PC-9 (cell line): Measurements from ENCODE around the gene CPNE7. TPM values are rescaled to one million over a fixed set of nuclear protein-coding genes. Genes with fewer than 3 reads are reported as not detected.

ENCODE experiments used
- BruUV-seq: library from RNA; stranded (reverse); fragments of 400-500 nt; replicated peaks from 2 replicates; lab custom pipeline; 2021; lab: Mats Ljungman, UMichigan
- CTCF ChIA-PET: fragments of 300-600 bp; sonication (Branson Sonifier 250); formaldehyde crosslinking; loops from one replicate; lab custom pipeline; 2022; ENCODE audit warnings: antibody characterized with exemption; lab: Charles Lee
- POLR2A ChIA-PET: fragments of 300-600 bp; sonication (Branson Sonifier 250); formaldehyde crosslinking; loops from one replicate; lab custom pipeline; 2022; ENCODE audit warnings: antibody characterized with exemption; ENCODE audit not compliant: unreplicated experiment; lab: Charles Lee
- DNase-seq, 2 experiments: peaks; one replicate each; pipeline versions ENCODE4 v3.0.0 to v3.0.0-alpha.2; 2015 to 2022; ENCODE audit warnings: mixed read lengths in 1 of 2
- H2AFZ ChIP-seq: fragments of 200-600 bp; sonication (generic); 2 replicates; pipeline ENCODE4 v1.8.1; 2017; ENCODE audit warnings: antibody characterized with exemption
- H3F3A ChIP-seq: fragments of 200-600 bp; sonication (generic); 2 replicates; pipeline ENCODE4 v1.8.1; 2017; ENCODE audit warnings: antibody characterized with exemption, mild to moderate bottlenecking, low read depth; ENCODE audit not compliant: insufficient read depth
- H3K27ac ChIP-seq: fragments of 200-600 bp; sonication (generic); 2 replicates; pipeline ENCODE4 v1.6.1; 2016; ENCODE audit warnings: mixed run types
- H3K27me3 ChIP-seq: fragments of 200-600 bp; sonication (generic); 2 replicates; pipeline ENCODE4 v1.6.1; 2016; ENCODE audit warnings: low read depth, mixed run types; ENCODE audit not compliant: insufficient read depth
- H3K36me3 ChIP-seq: fragments of 200-600 bp; sonication (generic); 2 replicates; pipeline ENCODE4 v1.6.1; 2016; ENCODE audit warnings: low read depth, mixed run types
- H3K4me1 ChIP-seq: fragments of 200-600 bp; sonication (generic); replicated peaks from 2 replicates; pipeline ENCODE4 v1.6.1; 2016; ENCODE audit warnings: mixed run types; ENCODE audit not compliant: insufficient read depth
- H3K4me2 ChIP-seq: fragments of 200-600 bp; sonication (generic); 2 replicates; pipeline ENCODE4 v1.6.1; 2017; ENCODE audit warnings: mixed run types
- H3K4me3 ChIP-seq: fragments of 200-600 bp; sonication (generic); 2 replicates; pipeline ENCODE4 v1.6.1; 2016; ENCODE audit warnings: mixed run types
- H3K79me2 ChIP-seq: fragments of 200-600 bp; sonication (generic); 2 replicates; pipeline ENCODE4 v1.6.1; 2017; ENCODE audit warnings: low read depth, mixed run types
- H3K9me2 ChIP-seq: fragments of 200-600 bp; sonication (generic); 2 replicates; pipeline ENCODE4 v1.8.1; 2017; ENCODE audit warnings: mild to moderate bottlenecking; ENCODE audit not compliant: insufficient read depth
- H3K9me3 ChIP-seq: fragments of 200-600 bp; sonication (generic); 2 replicates; pipeline ENCODE4 v1.8.1; 2016; ENCODE audit warnings: low read depth; ENCODE audit not compliant: insufficient read depth
- H4K20me1 ChIP-seq: fragments of 200-600 bp; sonication (generic); 2 replicates; pipeline ENCODE4 v1.8.1; 2017; ENCODE audit not compliant: insufficient read depth
- CTCF ChIP-seq: fragments of 200-600 bp; sonication (generic); conservative IDR thresholded peaks from 2 replicates; pipeline ENCODE4 v1.6.1; 2017; ENCODE audit warnings: mixed run types, antibody characterized with exemption, mild to moderate bottlenecking, moderate library complexity
- EZH2 ChIP-seq: fragments of 200-600 bp; sonication (generic); IDR thresholded peaks from 2 replicates; pipeline ENCODE4 v1.8.0; 2017; ENCODE audit warnings: antibody characterized with exemption, low read depth
- intact Hi-C: fragments of 100-400 bp; cut with micrococcal nuclease; formaldehyde crosslinking; loops from one replicate; pipeline ENCODE4 v1.10.0; 2022; ENCODE audit not compliant: unreplicated experiment
- total RNA-seq: library from RNA; stranded (reverse); gene quantifications from 2 replicates; pipeline ENCODE4 v1.2.3, GENCODE V29; 2021

Gene CPNE7
- total RNA-seq, 1 experiment from 2014 or later: 19.5 TPM

- no peak for TF ChIP-seq CTCF
- TF ChIP-seq EZH2: no peak
- no peak for DNase-seq
- H3K9me2 ChIP-seq: no peaks in the 10 kb centered on the region
- no TSS peak for BruUV-seq
- no peak overlapping the region for H3K27ac ChIP-seq
- intact Hi-C loops: no loop called here
- H4K20me1 ChIP-seq: peaks cover 8% of the 10 kb centered on the region
- no peaks in the 10 kb centered on the region for H3K27me3 ChIP-seq
- H3K4me1 ChIP-seq: no peaks in the 10 kb centered on the region
- H3F3A ChIP-seq: no peaks in the 10 kb centered on the region
- POLR2A ChIA-PET: no interaction called here
- CTCF ChIA-PET: no interaction called here
- H3K79me2 ChIP-seq: no peaks in the 10 kb centered on the region
- 0 out of 2 replicates have a peak, but pooled peaks cover 12% of the 10 kb centered on the region for H3K36me3 ChIP-seq
- H2AFZ ChIP-seq: no peak overlapping the region
- H3K4me3 ChIP-seq: no peak overlapping the region
- no peaks in the 10 kb centered on the region for H3K9me3 ChIP-seq
- H3K4me2 ChIP-seq: no peak overlapping the region
Observed at GRCh38 chr16:89530401-89531381, 44.9 kb upstream of the CPNE7 start.

GRCh38 chr16:89531821-89532526 lies 43.6 kb upstream of the CPNE7 start:
- no peaks in the 10 kb centered on the region for H3K27me3 ChIP-seq
- POLR2A ChIA-PET: no interaction called here
- no peak overlapping the region for H3K27ac ChIP-seq
- no peak overlapping the region for H2AFZ ChIP-seq
- no peaks in the 10 kb centered on the region for H3F3A ChIP-seq
- H3K4me2 ChIP-seq: no peak overlapping the region
- CTCF ChIA-PET: no interaction called here
- H3K4me1 ChIP-seq: no peaks in the 10 kb centered on the region
- intact Hi-C loops: no loop called here
- H3K79me2 ChIP-seq: no peaks in the 10 kb centered on the region
- H4K20me1 ChIP-seq: peaks cover 4% of the 10 kb centered on the region
- 0 out of 2 replicates have a peak, but pooled peaks cover 9% of the 10 kb centered on the region for H3K36me3 ChIP-seq
- TF ChIP-seq CTCF (no peak), EZH2 (no peak)
- BruUV-seq: no TSS peak
- DNase-seq: no peak
- H3K4me3 ChIP-seq: no peak overlapping the region
- no peaks in the 10 kb centered on the region for H3K9me3 ChIP-seq
- no peaks in the 10 kb centered on the region for H3K9me2 ChIP-seq

GRCh38 chr16:89534252-89534756 lies 41.3 kb upstream of the CPNE7 start:
- TF ChIP-seq EZH2: no peak
- TF ChIP-seq CTCF: no peak
- ChIA-PET POLR2A (no interaction called here), CTCF (no interaction called here)
- Histone ChIP-seq H3K4me3 (no peak overlapping the region), H3F3A (no peaks in the 10 kb centered on the region), H3K36me3 (0 out of 2 replicates have a peak, but pooled peaks cover 7% of the 10 kb centered on the region), H3K27ac (no peak overlapping the region), H3K9me3 (no peaks in the 10 kb centered on the region), H3K4me2 (no peak overlapping the region), H3K79me2 (no peaks in the 10 kb centered on the region), H3K4me1 (no peaks in the 10 kb centered on the region), H2AFZ (no peak overlapping the region), H3K9me2 (no peaks in the 10 kb centered on the region), H4K20me1 (peaks cover 4% of the 10 kb centered on the region), H3K27me3 (no peaks in the 10 kb centered on the region)
- no TSS peak for BruUV-seq
- DNase-seq: no peak
- intact Hi-C loops: no loop called here
